Epithelial cell of proximal tubule (primary cell): ENCODE measurements around the gene NEK9. TPM values are rescaled to one million over a fixed set of nuclear protein-coding genes. Genes with fewer than 3 reads are reported as not detected.
"Not testable (repeated sequence)": the region's sequence is repeated elsewhere in the genome, so short reads cannot be mapped to it uniquely, and the experiment has no call there.

Experiments
- DNase-seq: peaks from one replicate; pipeline ENCODE4 v3.0.0-alpha.2; 2011; ENCODE audit warnings: low read depth
- H3K4me3 ChIP-seq: 2 replicates; pipeline ENCODE4 v1.5.1; 2011; ENCODE audit warnings: low read depth, mild to moderate bottlenecking, low read length
- CTCF ChIP-seq: conservative IDR thresholded peaks from 2 replicates; pipeline ENCODE4 v1.5.1; 2012; ENCODE audit warnings: low read depth, mild to moderate bottlenecking, low read length
- total RNA-seq: library from RNA; depleted of rRNA; stranded (reverse); fragments of >200 nt; gene quantifications from 2 replicates; pipeline ENCODE4 v1.2.3, GENCODE V29; 2015

Gene NEK9
- total RNA-seq, 1 donor from 2014 or later: 10.9 TPM

- DNase-seq: no peak
Observed at GRCh38 chr14:75156111-75156510, 29.3 kb upstream of the NEK9 start.

GRCh38 chr14:75155169-75155568, 28.3 kb upstream of the NEK9 start:
- no peak overlapping the region for H3K4me3 ChIP-seq
- no peak for TF ChIP-seq CTCF
- DNase-seq: no peak

More at GRCh38 chr14:75156111-75156510, 29.3 kb upstream of the NEK9 start:
- no peak overlapping the region for H3K4me3 ChIP-seq
- TF ChIP-seq CTCF: no peak

- no peak for DNase-seq
- no peak for TF ChIP-seq CTCF
- no peak overlapping the region for H3K4me3 ChIP-seq
Observed at GRCh38 chr14:75153295-75153694, 26.4 kb upstream of the NEK9 start.

GRCh38 chr14:75151851-75152250, 25.0 kb upstream of the NEK9 start:
- no peak for TF ChIP-seq CTCF
- DNase-seq: no peak
- H3K4me3 ChIP-seq: no peak overlapping the region

GRCh38 chr14:75150637-75151036, 23.8 kb upstream of the NEK9 start:
- not testable (repeated sequence) for DNase-seq, H3K4me3 ChIP-seq

GRCh38 chr14:75150150-75150549, 23.3 kb upstream of the NEK9 start:
- TF ChIP-seq CTCF: no peak
- no peak overlapping the region for H3K4me3 ChIP-seq
- DNase-seq: no peak

GRCh38 chr14:75147423-75148071, 20.7 kb upstream of the NEK9 start:
- TF ChIP-seq CTCF: peak; percentile 53
- no peak for DNase-seq
- H3K4me3 ChIP-seq: no peak overlapping the region
